Inferior parietal cortex (tissue), 1 donor: ENCODE data around the gene DENND4C.
A peak's percentile ranks its signal among the peaks of the same experiment; 100 is the strongest.
"Not testable (repeated sequence)": the region's sequence is repeated elsewhere in the genome, so short reads cannot be mapped to it uniquely, and the experiment has no call there.

Source experiments
- DNase-seq: peaks from one replicate; pipeline ENCODE4 v3.0.0-alpha.2; 2016; ENCODE audit errors: extremely low spot score

The DENND4C gene

GRCh38 chr9:19224563-19224962 lies 5.9 kb upstream of the DENND4C start:
- no peak for DNase-seq

- peak; percentile 59 for DNase-seq
These were observed 718 bp upstream of the DENND4C start for GRCh38 chr9:19229595-19230354.

GRCh38 chr9:19231126-19231903 lies 822 bp downstream of the DENND4C start:
- DNase-seq: peak; percentile 20

- peak; percentile 37 for DNase-seq
These were observed 1.7 kb downstream of the DENND4C start for GRCh38 chr9:19231904-19232822.

GRCh38 chr9:19232823-19233194 lies 2.3 kb downstream of the DENND4C start:
- peak; percentile 8 for DNase-seq

GRCh38 chr9:19233344-19233743 lies 2.9 kb downstream of the DENND4C start:
- no peak for DNase-seq

GRCh38 chr9:19239955-19240354 lies 9.5 kb downstream of the DENND4C start:
- DNase-seq: no peak

GRCh38 chr9:19241728-19242127 lies 11.2 kb downstream of the DENND4C start:
- DNase-seq: no peak

GRCh38 chr9:19243366-19244033 lies 13.0 kb downstream of the DENND4C start:
- no peak for DNase-seq

GRCh38 chr9:19246891-19247290 lies 16.4 kb downstream of the DENND4C start:
- DNase-seq: no peak

GRCh38 chr9:19247420-19247819 lies 16.9 kb downstream of the DENND4C start:
- DNase-seq: no peak

GRCh38 chr9:19250346-19250745 lies 19.9 kb downstream of the DENND4C start:
- not testable (repeated sequence) for DNase-seq

- DNase-seq: not testable (repeated sequence)
These were observed 20.7 kb downstream of the DENND4C start for GRCh38 chr9:19251203-19251602.

- not testable (repeated sequence) for DNase-seq
These were observed 21.1 kb downstream of the DENND4C start for GRCh38 chr9:19251622-19252021.

- DNase-seq: no peak
These were observed 21.8 kb downstream of the DENND4C start for GRCh38 chr9:19252174-19252884.

GRCh38 chr9:19252885-19253219 lies 22.4 kb downstream of the DENND4C start:
- DNase-seq: no peak

- no peak for DNase-seq
These were observed 24.6 kb downstream of the DENND4C start for GRCh38 chr9:19255112-19255511.

- DNase-seq: no peak
These were observed 25.3 kb downstream of the DENND4C start for GRCh38 chr9:19255821-19256220.

GRCh38 chr9:19259665-19260255 lies 29.3 kb downstream of the DENND4C start:
- not testable (repeated sequence) for DNase-seq

- not testable (repeated sequence) for DNase-seq
These were observed 35.1 kb downstream of the DENND4C start for GRCh38 chr9:19265602-19266001.
